Measurements from ENCODE around the gene HYAL2.

HYAL2 gene

DNA sequence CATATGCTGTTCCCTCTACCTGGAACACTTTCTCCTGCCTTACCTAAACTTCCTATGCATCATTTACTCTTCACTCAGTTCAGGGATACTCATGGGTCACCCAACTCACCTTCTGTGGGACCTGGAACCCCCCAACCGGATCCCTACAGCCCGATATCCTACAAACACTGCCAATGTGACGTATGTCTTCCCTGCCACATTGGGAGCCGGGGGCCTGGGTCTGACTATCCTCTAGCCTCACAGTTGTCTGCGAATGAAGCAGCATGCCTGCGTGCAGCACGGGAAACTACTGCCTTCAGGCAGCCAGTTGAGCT is 27.6 kb upstream of the HYAL2 start:
- no peak for DNase-seq

DNA sequence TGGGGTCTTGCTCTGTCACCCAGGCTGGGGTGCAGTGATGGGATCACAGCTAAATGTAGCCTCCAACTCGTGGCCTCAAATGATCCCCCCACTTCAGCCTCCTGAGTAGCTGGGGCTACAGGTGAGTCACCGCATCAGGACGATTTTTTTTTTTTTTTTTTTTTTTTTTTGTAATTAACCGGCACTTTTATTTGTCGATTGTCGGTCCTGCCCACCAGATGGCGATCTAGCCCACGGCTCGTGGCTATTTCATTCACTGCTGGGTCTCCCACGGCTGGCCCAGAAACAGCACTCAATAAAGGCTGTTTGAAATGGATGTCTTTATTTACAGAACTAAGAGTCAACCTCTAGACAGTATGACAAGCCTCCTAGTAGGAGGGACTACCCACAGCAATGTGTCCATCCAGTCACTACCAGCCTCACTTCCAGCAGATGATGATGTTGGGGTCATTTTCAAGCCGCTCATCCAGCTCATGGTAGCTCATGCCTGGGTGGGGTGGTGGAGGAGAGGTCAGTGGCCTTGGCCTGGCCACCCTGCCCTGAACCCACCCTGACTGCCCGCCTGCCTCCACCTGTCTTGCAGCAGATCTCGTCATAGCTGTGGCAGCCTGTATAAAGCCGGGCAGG is 24.8 kb upstream of the HYAL2 start:
- peak; percentile 92 for DNase-seq

DNA sequence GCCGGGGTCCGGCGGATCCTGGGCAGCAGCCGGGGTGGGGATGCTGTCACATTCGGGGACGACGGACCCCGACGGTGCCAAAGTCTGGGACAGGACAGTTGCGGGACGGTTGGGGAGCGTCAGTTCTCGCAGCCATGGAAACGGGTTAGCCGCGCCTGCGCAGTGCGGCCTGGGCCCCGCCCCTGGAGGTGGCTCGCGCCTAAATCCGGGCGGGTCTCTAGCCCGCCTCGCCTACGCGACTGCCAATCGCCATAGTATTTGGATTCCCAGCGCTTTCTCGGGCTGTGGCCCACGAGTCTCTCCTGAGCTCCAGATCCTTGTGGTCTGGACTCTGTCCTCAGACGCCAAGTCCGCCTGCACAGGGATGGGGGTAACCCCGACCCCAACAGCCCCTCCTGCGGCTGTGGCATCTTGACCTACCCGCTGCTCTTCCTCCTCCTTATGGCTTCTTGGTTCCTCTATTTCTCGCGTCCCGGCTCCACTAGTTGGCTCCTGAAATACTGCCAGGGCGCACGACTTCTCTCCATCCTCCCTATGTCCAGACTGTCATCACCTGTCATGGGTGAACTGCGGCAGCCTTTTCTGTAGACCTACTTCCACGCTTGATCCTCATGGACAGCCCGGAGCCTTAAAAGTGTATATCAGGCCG is 23.2 kb upstream of the HYAL2 start, which contains the start of gene ZMYND10:
Gene ZMYND10 (minus strand): TSS at position 147 of the 649 bp plus-strand sequence. CDS start 153 bp downstream, outside the sequence.
- DNase-seq, result peak; percentile 91

DNA sequence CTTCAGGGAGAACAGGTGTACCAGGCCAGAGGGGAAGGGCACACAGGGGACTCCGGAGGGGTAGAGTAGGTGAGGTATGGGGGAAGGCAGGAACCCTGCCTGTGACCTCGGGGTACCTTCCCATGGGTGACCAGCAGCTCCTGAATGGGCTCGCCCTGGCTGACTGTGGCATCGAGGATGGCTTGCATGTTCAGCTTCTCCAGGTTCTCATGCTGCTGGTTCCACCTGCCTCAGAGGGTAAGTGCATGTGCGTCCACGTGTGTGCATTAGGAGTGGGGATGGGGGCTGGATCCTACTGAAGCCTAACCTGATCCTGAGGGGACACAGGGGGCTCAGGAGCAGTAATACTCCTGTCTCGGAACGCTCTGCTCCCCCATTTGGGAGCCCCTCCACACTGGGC is 22.5 kb upstream of the HYAL2 start:
- no peak for DNase-seq

DNA sequence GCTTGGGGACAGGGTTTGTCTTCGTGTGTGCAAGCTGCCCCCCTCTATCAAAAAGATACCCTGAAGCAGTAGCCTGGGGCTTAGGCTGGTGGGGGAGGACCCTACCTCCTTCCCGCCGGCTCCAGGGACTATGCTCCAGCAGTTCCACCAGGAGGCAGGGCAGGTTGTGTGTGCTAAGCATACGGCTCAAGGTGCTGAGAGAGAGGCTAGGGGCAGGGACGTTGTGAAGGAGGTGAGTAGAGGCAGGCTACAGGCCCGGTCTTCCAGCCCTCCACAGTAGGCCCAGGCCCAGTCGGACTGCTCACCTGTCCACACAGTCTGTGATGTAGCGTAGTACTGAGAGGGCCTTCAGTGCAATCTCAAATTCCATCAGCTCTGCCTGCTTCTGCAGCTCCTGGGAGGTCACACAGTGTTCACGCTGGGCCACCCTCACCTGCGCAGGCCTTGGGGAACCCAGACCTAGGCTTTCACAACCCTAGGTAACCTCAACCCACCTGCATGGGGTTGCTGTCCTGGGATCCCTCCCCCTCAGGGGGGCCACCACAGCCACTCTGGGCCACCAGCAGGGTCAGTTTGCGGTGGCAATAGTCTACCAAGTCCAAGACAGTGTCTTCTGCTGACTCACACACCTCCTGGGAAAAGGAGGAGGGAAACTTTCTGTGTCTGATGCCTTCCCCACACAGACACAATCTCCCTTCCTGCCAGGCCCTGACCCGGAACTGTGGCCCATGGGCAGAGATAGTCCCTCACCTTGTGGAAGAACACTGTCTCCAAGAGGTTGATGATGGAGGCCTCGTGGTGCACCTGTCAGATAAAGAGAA is 20.5 kb upstream of the HYAL2 start:
- no peak for DNase-seq

DNA sequence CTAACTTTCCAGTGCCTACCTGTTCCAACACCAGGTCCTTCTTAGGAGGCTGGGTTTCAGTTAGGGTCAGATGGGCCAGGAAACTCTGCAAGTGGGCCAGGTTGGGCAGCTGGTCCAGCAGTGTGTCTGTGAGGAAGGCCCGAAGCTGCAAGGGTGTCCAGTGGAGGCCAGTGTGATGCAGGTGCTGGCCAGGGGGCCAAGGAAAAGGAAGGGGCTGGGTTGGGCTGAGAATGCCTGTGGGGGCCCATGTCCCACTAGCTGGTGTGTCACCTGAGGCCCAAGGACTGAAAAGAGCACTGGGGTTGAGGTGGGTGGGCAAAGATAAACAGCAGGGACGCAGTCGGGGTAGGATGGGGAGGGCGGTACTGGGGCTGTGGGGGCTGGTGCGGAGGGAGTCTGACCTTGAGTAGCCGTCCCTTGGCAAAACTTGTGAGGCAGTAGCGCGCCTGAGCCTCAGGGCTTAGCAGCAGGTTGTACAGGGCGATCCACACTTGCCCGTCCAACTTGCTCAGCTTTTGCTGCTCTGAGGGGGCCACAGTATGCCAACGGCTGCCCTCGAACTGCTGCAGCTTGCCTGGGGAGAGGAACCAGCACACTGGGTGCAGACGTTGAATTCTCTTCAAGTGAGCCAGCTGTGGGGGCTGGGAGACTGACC is 19.6 kb upstream of the HYAL2 start:
- DNase-seq, result no peak

DNA sequence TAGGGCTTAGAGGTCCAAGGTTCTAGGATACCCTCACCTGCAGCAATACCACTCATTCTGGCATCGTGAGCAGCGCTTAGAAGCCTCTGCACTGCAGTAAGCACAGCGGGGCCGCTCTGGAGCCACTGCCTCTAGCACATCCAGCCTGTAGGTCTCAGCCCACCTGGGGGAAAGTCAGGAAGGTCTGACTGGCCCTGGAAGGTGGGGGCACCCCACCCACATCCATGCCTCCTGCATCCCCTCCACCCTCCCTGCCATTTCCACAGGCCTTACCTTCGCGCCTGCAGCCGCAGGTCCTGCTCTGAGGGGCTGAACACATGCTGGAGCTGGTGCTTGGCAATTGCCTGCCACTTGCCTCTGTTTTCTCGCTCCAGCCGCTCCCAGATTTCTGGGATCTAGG is 19.0 kb upstream of the HYAL2 start:
- no peak for DNase-seq

DNA sequence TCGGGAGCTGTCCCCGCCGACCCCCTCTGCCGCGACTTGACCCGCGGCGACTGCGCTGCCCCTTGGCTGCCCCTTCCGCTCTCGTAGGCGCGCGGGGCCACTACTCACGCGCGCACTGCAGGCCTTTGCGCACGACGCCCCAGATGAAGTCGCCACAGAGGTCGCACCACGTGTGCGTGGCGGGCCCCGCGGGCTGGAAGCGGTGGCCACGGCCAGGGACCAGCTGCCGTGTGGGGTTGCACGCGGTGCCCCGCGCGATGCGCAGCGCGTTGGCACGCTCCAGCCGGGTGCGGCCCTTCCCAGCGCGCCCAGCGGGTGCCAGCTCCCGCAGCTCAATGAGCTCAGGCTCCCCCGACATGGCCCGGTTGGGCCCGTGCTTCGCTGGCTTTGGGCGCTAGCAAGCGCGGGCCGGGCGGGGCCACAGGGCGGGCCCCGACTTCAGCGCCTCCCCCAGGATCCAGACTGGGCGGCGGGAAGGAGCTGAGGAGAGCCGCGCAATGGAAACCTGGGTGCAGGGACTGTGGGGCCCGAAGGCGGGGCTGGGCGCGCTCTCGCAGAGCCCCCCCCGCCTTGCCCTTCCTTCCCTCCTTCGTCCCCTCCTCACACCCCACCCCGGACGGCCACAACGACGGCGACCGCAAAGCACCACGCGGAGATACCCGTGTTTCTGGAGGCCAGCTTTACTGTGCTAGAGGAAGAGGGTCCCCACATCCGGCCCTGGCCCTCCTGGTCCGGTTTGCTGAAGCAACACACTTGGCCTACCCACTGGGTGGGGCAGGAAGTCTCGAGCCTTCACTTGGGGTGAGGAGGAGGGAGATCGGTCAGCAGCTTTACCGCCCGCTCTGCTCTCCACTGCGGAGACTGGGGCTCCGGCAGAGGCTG is 18.1 kb upstream of the HYAL2 start, which contains the start of gene RASSF1:
Gene RASSF1 (minus strand): TSS at position 389 of the 882 bp plus-strand sequence. CDS start 31 bp downstream, at position 358.
- DNase-seq, result peak; percentile 87

DNA sequence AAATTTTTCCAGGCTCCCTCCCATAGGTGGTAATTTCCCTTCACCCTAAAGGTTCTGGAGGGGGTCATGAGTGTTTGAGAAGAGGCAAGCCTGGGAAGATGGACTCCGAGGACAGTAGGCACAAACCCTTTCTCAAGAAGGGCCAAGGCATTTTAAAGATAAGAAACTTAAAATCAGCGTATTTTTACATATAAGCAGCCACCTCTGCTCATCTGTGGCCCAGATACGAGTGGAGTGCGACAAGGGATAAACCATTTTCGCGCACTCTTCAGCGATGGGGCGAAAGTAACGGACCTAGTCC is 17.6 kb upstream of the HYAL2 start:
- DNase-seq, result no peak

DNA sequence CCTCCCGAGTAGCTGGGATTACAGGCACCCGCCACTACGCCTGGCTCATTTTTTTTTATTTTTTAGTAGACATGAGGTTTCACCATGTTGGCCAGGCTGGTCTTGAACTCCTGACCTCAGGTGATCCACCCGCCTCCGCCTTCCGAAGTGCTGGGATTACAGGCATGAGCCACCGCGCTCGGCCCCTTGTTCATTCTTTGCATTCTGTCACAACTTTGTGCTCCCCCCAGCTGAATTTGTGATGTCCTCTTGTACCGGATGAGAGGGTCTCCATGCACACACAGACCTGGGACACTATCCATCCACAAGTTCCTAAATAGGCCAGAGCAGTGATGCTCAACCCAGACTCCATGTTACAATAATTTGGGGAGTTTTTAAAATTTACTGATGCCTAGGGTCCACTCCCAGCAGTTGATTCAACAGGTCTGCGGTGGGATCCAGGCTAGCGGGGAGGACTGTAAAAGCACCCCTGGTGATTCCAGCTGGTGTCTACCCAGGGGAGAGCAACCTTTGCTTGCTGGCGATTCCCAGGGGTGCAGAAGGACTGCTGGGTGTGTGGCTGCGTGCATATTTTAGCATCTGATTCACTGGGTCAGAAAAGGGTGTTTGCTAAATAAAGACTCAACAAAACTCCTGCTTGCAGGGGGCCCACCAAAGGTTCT is 17.1 kb upstream of the HYAL2 start:
- DNase-seq, result no peak

DNA sequence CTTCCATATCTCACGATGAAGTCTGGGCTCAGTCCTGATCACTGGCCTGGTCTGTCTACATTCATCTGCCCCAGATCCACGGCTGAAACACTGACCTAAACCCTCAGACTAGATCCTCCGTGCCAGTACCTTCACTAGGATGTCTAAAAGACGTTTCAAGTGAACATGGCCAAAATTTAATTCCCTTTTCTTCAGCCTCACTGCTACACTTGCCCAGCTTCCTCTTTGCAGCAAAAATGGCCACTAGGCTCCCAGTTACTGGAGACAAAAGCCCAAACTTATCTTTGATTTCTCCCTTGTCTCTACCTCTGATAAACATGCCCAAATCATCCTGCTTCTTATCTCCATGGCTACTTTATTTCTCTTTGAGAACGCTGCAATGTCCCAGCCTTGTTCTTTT is 16.4 kb upstream of the HYAL2 start:
- no peak for DNase-seq

DNA sequence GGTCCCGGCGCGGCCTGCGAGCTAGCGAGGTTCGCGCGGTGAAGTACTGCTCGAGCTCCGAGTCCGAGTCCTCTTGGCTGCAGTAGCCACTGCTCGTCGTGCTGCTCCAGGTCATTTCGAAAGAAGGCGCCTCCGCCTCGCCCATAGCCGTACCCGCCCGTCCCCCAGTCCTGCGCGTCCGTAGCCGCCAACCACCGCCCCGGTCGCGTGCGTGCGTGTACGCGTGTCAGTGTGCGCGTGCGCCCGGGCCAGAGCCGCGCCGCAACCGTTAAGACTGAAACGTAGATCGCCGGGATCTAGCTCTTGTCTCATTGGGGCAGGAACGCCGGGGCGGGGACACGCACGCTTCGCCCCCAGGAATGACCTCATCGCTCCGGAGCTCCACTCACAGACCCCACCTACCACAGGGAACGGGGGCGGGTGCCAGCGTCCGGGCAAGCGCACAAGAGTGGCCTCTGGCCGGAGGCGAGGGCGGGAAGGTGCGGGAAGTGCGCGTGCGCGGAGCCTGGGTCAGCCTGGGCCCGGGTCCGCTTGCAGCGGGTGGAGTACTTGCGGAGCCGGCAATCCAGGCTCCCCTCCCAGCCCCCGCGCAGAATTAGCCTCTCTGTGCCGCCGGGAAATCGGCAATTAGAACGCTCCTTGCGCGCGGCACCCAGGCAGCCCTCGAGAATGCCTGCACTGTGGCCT is 14.8 kb upstream of the HYAL2 start:
- DNase-seq, result peak; percentile 98

DNA sequence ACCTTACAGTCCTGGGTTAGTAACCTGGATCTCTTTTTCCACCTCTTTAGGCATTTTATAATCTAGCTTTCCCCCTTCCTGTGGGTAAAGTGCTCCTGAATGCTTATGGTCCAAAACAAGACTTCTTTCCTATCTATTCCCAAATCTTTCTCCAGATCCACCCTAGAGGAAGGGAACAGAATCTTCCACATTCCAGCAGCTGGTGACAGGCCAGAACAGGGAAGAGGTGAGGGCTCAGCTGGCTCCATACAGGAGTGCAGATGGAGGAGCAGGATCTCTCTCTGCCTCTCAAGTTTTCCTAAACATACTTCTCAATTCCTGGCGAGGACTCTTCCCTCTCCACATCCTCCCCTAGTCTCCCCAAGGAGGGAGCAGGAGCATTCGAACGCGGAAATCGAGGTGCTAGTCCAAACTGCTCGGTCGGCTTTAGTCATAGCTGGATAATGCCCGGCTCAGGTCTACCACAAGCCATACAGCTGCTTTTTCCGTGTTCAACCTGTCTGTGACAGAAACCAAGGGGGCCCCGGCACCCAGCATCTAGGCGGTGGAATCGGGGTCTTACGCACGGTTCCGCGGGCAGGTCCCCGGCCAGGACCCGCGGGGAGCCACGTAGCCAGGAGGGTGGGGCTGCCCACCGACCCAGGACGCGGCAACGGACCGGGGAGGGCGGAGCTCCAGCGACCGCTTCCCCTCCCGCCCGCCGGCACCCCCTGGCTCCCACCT is 14.1 kb upstream of the HYAL2 start:
- no peak for DNase-seq

DNA sequence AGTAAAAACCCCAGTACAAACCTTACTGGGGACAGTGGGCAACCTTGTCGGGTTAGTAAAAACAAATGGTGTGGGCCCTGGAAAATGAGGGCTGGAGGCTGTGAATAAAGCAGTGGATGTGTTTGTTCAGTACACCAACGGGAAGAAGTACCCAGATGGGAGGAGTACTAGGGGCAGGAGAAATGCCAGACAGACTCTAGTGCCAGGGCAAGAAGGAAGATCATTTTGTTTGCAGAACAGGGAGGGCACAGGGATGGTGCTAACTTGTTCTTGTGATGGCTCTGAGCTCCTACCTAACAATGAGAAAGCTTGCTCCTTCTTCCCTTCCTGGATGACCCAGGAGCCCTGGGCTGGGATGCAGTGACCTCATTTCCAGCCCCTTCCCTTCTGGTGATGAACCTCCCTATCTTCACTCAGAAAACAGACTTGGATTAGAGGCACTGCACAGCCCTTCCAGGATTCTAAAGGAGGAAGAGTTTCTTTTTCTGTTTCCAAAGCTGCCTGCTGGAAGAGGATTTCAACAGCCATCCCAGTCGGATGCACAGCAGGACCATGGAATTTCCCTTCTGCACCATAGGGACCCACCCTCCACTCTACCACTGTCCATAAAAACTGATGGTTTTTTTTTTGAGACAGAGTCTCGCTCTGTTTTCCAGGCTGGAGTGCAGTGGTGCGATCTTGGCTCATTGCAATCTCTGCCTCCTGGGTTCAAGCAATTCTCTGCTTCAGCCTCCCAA is 12.0 kb upstream of the HYAL2 start:
- DNase-seq, result no peak

DNA sequence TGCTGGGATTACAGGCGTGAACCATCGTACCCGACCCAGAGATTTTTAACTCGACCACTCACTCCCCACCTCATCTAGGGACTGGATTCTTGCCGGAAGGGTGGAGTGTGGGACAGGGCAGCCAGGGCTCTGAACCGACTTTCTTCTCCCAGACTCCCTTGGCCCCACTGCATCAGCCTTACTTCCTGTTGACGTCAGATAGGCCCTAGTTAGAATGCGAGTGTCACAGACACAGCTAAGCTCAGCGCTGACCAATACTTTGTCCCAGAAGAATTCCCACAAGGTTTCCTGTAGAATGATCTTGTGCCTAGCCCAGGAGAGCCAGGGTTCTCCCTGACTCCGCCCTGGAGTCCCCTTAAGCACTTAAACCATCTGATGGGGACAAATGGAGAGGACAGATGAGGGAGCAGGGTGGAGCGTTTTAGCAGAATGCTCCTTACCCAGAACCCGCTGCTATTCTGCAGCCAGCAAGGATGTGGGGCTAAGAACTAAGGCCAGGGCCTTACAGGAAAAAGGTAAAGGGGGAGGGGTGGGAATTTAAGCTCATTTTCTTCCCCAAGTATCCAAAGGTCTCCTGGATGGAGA is 11.3 kb upstream of the HYAL2 start:
- DNase-seq, result no peak

DNA sequence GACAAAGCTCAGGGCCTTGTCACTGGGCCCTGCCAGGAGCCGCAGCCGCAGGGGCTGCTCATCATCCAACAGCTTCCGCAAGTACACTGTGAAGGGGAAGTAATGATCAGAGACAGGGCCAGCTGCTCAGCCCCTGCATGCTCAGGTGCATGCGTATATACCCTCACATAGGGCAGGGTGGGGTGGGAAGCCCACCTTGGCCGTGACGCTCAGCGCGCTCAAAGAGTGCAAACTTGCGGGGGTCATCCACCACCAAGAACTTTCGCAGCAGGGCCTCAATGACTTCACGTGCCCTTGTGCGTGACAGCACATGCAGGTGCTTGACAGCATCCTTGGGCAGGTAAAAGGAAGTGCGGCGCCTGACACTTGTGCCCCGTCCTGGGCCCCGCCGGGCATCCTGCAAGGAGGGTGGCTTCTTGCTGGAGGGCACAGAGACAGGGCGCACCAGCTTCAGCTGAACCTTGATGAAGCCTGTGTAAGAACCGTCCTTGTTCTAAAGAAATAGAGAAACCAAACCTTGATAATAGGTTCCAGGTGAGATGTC is 8.9 kb upstream of the HYAL2 start:
- no peak for DNase-seq

DNA sequence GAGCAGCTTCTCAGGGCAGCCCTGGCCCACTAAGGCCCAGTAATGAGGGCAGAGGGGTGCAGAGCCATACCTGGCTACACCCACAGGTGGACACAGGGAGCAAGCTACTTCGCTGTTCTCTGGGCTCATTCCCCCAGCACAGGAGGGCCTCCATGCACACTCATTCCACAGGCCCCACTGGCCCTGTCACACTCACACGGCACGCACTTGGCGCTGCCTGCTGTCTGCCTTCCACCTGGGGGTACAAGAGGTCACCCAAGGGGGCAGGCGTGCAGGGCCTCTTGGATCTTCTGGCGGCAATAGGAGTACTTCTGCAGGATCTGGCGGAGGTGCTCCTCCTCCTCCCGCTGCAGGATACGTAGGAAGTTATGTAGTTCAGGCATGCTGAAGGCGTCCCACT is 7.8 kb upstream of the HYAL2 start:
- no peak for DNase-seq

DNA sequence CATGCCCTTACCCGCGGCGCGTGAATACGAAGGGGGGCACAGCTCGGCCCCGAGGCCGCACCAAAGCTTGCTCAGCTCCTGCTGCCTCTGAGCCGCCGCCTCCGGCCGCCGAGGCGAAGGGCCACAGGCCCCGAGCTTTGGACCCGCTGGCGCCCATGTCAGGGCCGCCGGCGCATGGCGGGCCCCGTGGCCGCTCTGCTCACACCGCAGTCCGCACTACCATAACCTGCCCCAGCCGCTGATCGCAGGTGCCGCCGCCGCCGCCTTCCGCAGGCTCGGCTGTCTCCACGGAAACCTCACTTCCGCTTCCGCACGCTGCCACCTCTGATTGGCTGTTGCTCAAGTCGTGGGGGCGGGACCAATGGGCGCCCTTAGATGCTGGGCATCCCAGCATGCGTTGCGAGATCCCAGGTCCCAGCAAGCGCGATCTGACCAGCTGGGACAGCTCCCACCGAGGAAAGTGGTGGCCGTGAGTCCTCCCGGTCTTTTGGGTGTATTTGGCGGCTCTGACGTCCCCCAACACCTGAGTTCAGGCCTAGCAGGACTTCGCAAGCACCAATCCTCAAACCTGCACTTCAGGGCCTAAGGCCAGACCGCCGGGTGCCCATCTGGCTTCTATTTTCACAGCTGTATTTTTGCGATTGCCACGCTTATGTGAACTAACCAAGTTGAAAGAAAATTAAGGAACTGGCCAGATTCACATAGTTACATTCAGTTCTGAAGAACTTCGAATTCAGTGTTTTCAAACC is 5.6 kb upstream of the HYAL2 start, which contains the start of gene TUSC2:
Gene TUSC2 (minus strand): TSS at position 281 of the 749 bp plus-strand sequence. CDS start 124 bp downstream, at position 157.
- peak; percentile 98 for DNase-seq
